ENCODE measurements around the gene ITIH3. TPM values are rescaled to one million over a fixed set of nuclear protein-coding genes. Genes with fewer than 3 reads are reported as not detected.

ITIH3 gene
- total and polyA plus RNA-seq, 2 experiments from 2014 or later: 0.06 to 0.88 TPM

GRCh38 chr3:52800079-52800478, 5.5 kb downstream of the ITIH3 start:
- Histone ChIP-seq H3K4me3 (no peak overlapping the region), H3K27ac (no peak overlapping the region), H3K27me3 (no peaks in the 10 kb centered on the region)

DNA sequence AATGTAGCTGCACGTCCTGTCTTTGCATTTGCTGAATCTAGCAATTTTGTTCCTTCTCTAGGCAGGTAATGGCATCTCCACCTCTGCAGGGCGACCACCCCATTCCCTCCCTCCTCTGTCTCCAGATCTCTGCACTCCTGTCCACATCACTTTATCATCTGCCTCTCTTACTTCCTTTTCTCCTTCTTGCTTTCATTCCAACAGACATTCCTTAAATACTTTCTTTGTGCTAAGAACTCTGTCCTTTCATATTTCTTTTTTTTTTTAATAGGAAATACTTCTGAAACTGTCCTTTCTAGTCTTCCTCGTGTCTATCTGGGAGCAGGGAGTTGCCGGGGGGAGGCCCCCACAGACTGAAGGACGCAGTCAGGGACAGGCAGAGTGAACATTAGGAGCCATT, 7.2 kb downstream of the ITIH3 start:
- TF ChIP-seq, protein P1, sequence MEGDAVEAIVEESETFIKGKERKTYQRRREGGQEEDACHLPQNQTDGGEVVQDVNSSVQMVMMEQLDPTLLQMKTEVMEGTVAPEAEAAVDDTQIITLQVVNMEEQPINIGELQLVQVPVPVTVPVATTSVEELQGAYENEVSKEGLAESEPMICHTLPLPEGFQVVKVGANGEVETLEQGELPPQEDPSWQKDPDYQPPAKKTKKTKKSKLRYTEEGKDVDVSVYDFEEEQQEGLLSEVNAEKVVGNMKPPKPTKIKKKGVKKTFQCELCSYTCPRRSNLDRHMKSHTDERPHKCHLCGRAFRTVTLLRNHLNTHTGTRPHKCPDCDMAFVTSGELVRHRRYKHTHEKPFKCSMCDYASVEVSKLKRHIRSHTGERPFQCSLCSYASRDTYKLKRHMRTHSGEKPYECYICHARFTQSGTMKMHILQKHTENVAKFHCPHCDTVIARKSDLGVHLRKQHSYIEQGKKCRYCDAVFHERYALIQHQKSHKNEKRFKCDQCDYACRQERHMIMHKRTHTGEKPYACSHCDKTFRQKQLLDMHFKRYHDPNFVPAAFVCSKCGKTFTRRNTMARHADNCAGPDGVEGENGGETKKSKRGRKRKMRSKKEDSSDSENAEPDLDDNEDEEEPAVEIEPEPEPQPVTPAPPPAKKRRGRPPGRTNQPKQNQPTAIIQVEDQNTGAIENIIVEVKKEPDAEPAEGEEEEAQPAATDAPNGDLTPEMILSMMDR (IDR thresholded peaks at IDR 0.05; ENCODE audit: low read depth, low read length): no peak
- DNase-seq (ENCODE audit: low read depth in 1 of 2, low spot score in 1 of 2): peak in 1 of 2 donors; percentile 11
- H3K36me3 ChIP-seq: no peaks in the 10 kb centered on the region
- no peaks in the 10 kb centered on the region for H3K27me3 ChIP-seq
- no peaks in the 10 kb centered on the region for H3K9me3 ChIP-seq (ENCODE audit: low read depth)
- no peak overlapping the region for H3K27ac ChIP-seq
- no peak overlapping the region for H3K4me3 ChIP-seq
- no peaks in the 10 kb centered on the region for H3K4me1 ChIP-seq (ENCODE audit: low read depth)

More at GRCh38 chr3:52800079-52800478, 5.5 kb downstream of the ITIH3 start:
- no peaks in the 10 kb centered on the region for H3K4me1 ChIP-seq (ENCODE audit: low read depth)
- peak in 1 of 2 donors; percentile 63 for DNase-seq (ENCODE audit: low read depth in 1 of 2, low spot score in 1 of 2)
- H3K9me3 ChIP-seq (ENCODE audit: low read depth): no peaks in the 10 kb centered on the region
- TF ChIP-seq, protein P1 (IDR thresholded peaks at IDR 0.05; ENCODE audit: low read depth, low read length): no peak
- no peaks in the 10 kb centered on the region for H3K36me3 ChIP-seq

DNA sequence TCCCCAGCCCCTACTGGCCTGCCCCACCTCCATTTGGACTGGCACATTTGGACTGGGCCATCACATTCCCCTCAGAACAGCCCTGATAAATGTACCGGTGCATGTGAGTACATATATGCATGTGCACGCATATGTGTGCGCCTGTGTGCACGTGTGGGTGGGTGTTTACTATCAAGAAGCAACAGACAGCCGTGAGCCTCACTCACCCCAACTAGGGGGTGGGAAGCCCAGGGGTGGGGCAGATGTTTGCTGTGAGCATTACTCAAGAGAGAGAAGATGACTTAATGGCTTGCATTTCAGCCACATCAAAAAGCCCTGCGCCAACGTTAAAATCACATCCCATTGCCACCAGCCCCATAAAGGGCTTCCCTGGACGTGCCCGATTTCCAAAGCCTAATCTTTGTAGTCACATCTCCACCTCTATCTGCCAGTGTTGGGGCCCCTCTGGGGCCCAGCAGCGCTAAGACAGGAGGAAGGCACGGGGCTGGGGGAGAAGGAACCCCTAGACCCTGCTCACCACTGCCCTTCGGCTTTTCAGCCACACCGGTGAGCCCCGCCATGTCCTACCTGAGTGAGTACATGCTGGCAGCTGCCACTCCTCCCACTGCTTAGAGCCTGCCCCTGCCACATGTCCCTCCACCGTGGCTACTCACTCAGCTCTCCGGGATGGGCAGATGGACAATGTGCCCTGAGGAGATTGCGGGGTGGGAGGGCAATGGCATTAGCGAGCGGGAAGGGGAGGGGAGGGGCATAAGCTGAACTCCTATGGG, 10.9 kb downstream of the ITIH3 start:
- Histone ChIP-seq H3K36me3 (no peaks in the 10 kb centered on the region), H3K27ac (no peak overlapping the region), H3K4me1 (ENCODE audit: low read depth) (no peaks in the 10 kb centered on the region), H3K27me3 (peaks cover 3% of the 10 kb centered on the region), H3K4me3 (no peak overlapping the region), H3K9me3 (ENCODE audit: low read depth) (no peaks in the 10 kb centered on the region)
- TF ChIP-seq, protein P1 (IDR thresholded peaks at IDR 0.05; ENCODE audit: low read depth, low read length): no peak
- no peak for DNase-seq (ENCODE audit: low read depth in 1 of 2, low spot score in 1 of 2)

- no peak overlapping the region for H3K27ac ChIP-seq
- peaks cover 3% of the 10 kb centered on the region for H3K27me3 ChIP-seq
- no peak overlapping the region for H3K4me3 ChIP-seq
- H3K36me3 ChIP-seq: no peaks in the 10 kb centered on the region
- H3K4me1 ChIP-seq (ENCODE audit: low read depth): no peaks in the 10 kb centered on the region
- no peak for DNase-seq (ENCODE audit: low read depth in 1 of 2, low spot score in 1 of 2)
- H3K9me3 ChIP-seq (ENCODE audit: low read depth): no peaks in the 10 kb centered on the region
- TF ChIP-seq, protein P1 (IDR thresholded peaks at IDR 0.05; ENCODE audit: low read depth, low read length): no peak
These were observed 14.6 kb downstream of the ITIH3 start for GRCh38 chr3:52809149-52809548.

- H3K27ac ChIP-seq: no peak overlapping the region
- peaks cover 3% of the 10 kb centered on the region for H3K27me3 ChIP-seq
- H3K9me3 ChIP-seq (ENCODE audit: low read depth): no peaks in the 10 kb centered on the region
- no peaks in the 10 kb centered on the region for H3K4me1 ChIP-seq (ENCODE audit: low read depth)
- H3K36me3 ChIP-seq: no peaks in the 10 kb centered on the region
- DNase-seq (ENCODE audit: low read depth in 1 of 2, low spot score in 1 of 2): no peak
- no peak overlapping the region for H3K4me3 ChIP-seq
- TF ChIP-seq, protein P1 (IDR thresholded peaks at IDR 0.05; ENCODE audit: low read depth, low read length): no peak
These were observed 15.2 kb downstream of the ITIH3 start for GRCh38 chr3:52809662-52810377.
